BJ (cell line): ENCODE data around the gene SLC41A3. TPM values are rescaled to one million over a fixed set of nuclear protein-coding genes. Genes with fewer than 3 reads are reported as not detected.
"Not testable (repeated sequence)": the region's sequence is repeated elsewhere in the genome, so short reads cannot be mapped to it uniquely, and the experiment has no call there.

Experiments used
- CTCF ChIA-PET: fragments of 350-600 bp; formaldehyde crosslinking; extraction: SDS; loops from one replicate; lab custom pipeline; 2021; ENCODE audit warnings: antibody characterized with exemption, inconsistent platforms; lab: Yijun Ruan, JAX
- POLR2A ChIA-PET: fragments of 300-600 bp; sonication (Branson Sonifier 250); formaldehyde crosslinking; extraction: SDS; loops from one replicate; lab custom pipeline; 2021; ENCODE audit warnings: antibody characterized with exemption; lab: Charles Lee
- DNase-seq: peaks from one replicate; pipeline ENCODE4 v3.0.0-alpha.2; 2011; ENCODE audit warnings: low read depth
- H3K27me3 ChIP-seq: 2 replicates; pipeline ENCODE4 v1.6.0; 2011; ENCODE audit warnings: low read length; ENCODE audit not compliant: control insufficient read depth, insufficient read depth
- H3K36me3 ChIP-seq: 2 replicates; pipeline ENCODE4 v1.5.1; 2011; ENCODE audit warnings: low read length; ENCODE audit not compliant: control insufficient read depth, insufficient read depth
- H3K4me3 ChIP-seq: 2 replicates; pipeline ENCODE4 v1.5.1; 2011; ENCODE audit warnings: low read depth, mild to moderate bottlenecking, control low read depth, low read length
- CTCF ChIP-seq: IDR thresholded peaks from 2 replicates; pipeline ENCODE4 v1.5.1; 2011; ENCODE audit warnings: low read depth, mild to moderate bottlenecking, control low read depth, inconsistent platforms, low read length, moderate library complexity; ENCODE audit not compliant: insufficient read depth
- polyA plus RNA-seq: library from polyadenylated mRNA; depleted of rRNA; stranded (reverse); fragments of >200 nt; gene quantifications from 2 replicates; pipeline ENCODE4 v1.2.3, GENCODE V29; 2011

Gene SLC41A3
- polyA plus RNA-seq, 1 experiment = 70.8 TPM

GRCh38 chr3:126004692-126005091, 79.2 kb downstream of the SLC41A3 start:
- DNase-seq = no peak
- POLR2A ChIA-PET = no interaction called here
- TF ChIP-seq CTCF = no peak
- Histone ChIP-seq H3K4me3 (no peak overlapping the region), H3K36me3 (no peaks in the 10 kb centered on the region), H3K27me3 (no peaks in the 10 kb centered on the region)
- CTCF ChIA-PET = no interaction called here

GRCh38 chr3:126004217-126004616, 79.7 kb downstream of the SLC41A3 start:
- POLR2A ChIA-PET = no interaction called here
- Histone ChIP-seq H3K4me3 (no peak overlapping the region), H3K36me3 (no peaks in the 10 kb centered on the region), H3K27me3 (no peaks in the 10 kb centered on the region)
- DNase-seq = no peak
- TF ChIP-seq CTCF = no peak
- CTCF ChIA-PET = no interaction called here

GRCh38 chr3:126003447-126004190, 80.3 kb downstream of the SLC41A3 start:
- Histone ChIP-seq H3K4me3 (no peak overlapping the region), H3K27me3 (no peaks in the 10 kb centered on the region), H3K36me3 (no peaks in the 10 kb centered on the region)
- no peak for DNase-seq
- CTCF ChIA-PET = no interaction called here
- TF ChIP-seq CTCF = no peak
- POLR2A ChIA-PET = no interaction called here

GRCh38 chr3:126002189-126002588, 81.7 kb downstream of the SLC41A3 start:
- no peak for TF ChIP-seq CTCF
- ChIA-PET CTCF (no interaction called here), POLR2A (no interaction called here)
- no peaks in the 10 kb centered on the region for H3K27me3 ChIP-seq
- DNase-seq = no peak
- H3K4me3 ChIP-seq = no peak overlapping the region
- H3K36me3 ChIP-seq = no peaks in the 10 kb centered on the region

GRCh38 chr3:125996751-125997150, 87.2 kb downstream of the SLC41A3 start:
- DNase-seq, H3K4me3 ChIP-seq, H3K27me3 ChIP-seq, POLR2A ChIA-PET, H3K36me3 ChIP-seq: not testable (repeated sequence)
- CTCF ChIA-PET = interaction anchor here (0.6 kb wide), 1 partner anchor 188 kb away, joined by 3 read pairs; no protein-coding TSS in a partner anchor
